HTERT RPE-1 (cell line): Measurements from ENCODE around the gene TAF9B.
"Not testable (repeated sequence)": the region's sequence is repeated elsewhere in the genome, so short reads cannot be mapped to it uniquely, and the experiment has no call there.

Experiments used
- in situ Hi-C: fragments of 300-500 bp; cut with MboI; formaldehyde crosslinking; loops from 4 replicates; pipeline ENCODE4 v1.14.3; 2020; ENCODE audit warnings: low sequenced_read_pairs

The TAF9B gene

DNA sequence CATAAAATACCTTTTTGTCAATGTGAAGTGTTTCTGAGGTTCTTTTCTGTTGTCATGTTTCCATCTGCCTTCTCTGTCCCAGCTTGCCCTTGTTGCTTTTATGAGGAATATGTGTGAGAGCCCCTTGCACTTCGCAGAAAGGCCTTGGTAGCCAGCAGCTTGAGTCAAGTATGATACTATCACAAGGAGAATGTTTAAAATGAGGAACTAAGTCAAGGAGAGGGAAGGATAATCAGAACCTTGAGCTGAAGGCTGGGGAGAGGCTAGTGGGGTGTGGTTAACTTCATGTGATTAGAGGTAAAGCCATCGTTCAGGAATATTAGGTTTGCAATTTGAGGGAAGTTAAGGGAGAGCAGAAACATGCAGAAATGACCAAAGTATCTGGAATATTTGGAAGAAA, 22.7 kb downstream of the TAF9B start:
- in situ Hi-C loops = no loop called here

- in situ Hi-C loops = no loop called here
Measured at GRCh38 chrX:78116365-78116764, 23.1 kb downstream of the TAF9B start.

GRCh38 chrX:78111140-78111931, 28.1 kb downstream of the TAF9B start:
- in situ Hi-C loops = no loop called here

- in situ Hi-C loops = no loop called here
Measured at GRCh38 chrX:78109458-78109857, 30.0 kb downstream of the TAF9B start.

DNA sequence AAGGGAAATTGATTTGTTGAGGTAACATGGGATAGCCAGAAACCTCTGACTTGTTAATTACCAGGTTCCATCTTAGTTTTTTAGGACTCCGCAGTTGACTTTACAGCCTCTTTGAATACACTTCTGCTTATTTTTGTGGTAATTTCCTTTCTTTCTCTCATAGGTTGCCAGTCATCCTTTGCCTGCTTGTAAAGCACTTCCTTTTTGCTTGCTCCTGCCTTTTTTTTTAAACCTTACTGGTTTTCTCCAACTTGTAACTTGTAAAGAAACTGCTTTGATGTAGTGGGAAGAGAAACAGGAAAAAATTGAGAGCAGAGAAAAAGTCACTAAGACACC, 32.8 kb downstream of the TAF9B start:
- in situ Hi-C loops = no loop called here

- in situ Hi-C loops = no loop called here
Measured at GRCh38 chrX:78105944-78106650, 33.4 kb downstream of the TAF9B start.

- in situ Hi-C loops = no loop called here
Measured at GRCh38 chrX:78104447-78105176, 34.8 kb downstream of the TAF9B start.

DNA sequence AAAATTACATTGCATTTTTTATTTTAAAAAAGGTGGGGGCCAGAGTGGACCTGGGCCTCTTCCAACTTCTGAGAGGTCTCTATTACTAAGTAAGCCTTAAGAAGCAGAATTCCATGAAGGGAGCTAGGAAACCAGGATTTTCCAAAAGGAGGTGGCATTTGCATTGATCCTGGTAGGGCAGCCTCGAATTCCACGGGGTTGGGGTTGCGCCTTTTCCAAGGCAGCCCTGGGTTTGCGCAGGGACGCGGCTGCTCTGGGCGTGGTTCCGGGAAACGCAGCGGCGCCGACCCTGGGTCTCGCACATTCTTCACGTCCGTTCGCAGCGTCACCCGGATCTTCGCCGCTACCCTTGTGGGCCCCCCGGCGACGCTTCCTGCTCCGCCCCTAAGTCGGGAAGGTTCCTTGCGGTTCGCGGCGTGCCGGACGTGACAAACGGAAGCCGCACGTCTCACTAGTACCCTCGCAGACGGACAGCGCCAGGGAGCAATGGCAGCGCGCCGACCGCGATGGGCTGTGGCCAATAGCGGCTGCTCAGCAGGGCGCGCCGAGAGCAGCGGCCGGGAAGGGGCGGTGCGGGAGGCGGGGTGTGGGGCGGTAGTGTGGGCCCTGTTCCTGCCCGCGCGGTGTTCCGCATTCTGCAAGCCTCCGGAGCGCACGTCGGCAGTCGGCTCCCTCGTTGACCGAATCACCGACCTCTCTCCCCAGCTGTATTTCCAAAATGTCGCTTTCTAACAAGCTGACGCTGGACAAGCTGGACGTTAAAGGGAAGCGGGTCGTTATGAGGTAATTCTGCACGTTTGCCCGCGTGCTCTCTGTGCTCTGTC, 35.6 kb downstream of the TAF9B start, which contains the start of gene PGK1:
PGK1 (plus strand) TSS at position 626 of the 824 bp plus-strand sequence; CDS start at position 719, 93 bp downstream.
- in situ Hi-C loops = no loop called here

DNA sequence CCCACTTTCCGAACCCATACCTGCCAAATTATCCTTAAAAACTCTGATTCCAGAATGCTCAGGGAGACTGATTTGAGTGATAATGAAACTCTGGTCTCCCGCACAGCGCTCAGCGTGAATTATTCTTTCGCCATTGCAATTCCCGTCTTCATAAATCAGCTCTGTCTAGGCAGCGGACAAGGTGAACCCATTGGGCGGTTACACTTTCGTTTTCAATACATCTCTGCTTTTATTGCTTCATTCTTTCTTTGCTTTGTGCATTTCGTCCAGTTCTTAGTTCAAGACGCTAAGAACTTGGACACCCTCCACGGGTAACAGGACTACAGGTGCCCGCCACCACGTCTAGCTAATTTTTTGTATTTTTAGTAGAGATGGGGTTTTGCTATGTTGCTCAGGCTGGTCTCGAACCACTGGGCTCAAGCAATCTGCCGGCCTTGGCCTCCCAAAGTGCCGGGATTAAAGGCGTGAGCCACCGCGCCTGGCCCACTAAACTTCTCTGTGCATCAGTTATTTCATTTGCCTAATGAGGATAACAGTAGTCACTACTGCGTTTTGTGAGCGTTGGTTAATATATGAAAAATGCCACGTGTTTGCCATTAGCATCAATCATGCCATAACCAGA, 36.3 kb downstream of the TAF9B start:
- in situ Hi-C loops = no loop called here

DNA sequence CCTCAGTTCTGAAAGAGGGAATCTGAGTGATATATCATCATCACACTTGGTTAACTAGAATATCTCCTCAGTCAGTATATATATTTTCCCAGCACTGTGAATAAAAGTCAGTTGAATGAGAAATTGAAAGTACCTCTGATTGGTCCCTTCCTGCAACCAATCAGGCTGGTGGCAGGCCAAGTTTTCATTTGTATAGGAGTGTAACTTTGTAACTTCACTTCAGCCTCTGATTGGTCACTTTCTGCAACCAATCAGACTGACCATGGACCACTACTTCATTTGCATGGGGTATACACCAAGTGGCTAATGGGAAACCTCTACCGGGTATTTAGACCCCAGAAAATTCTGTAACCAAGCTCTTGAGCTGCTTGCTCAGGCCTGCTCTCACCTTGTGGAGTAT, 37.4 kb downstream of the TAF9B start:
- in situ Hi-C loops = no loop called here

DNA sequence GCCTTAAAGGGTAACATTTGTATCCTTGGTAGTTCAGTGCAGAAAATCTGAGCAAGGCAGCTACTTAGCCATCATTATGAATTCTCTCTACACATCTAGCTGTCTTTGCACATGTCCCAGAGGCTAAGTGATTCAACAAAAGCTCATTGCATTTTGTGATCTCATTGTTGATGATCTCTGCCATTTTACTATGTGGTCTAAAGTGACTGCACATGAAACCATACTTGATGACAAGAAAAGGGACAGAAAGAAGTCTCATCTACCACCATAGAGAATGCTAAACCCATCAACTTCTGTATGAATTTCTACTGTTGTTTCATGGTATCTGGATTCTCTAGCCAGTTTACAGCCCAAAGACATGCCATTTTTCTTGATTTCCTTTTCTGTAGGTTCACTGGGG, 41.3 kb downstream of the TAF9B start:
- in situ Hi-C loops = no loop called here

DNA sequence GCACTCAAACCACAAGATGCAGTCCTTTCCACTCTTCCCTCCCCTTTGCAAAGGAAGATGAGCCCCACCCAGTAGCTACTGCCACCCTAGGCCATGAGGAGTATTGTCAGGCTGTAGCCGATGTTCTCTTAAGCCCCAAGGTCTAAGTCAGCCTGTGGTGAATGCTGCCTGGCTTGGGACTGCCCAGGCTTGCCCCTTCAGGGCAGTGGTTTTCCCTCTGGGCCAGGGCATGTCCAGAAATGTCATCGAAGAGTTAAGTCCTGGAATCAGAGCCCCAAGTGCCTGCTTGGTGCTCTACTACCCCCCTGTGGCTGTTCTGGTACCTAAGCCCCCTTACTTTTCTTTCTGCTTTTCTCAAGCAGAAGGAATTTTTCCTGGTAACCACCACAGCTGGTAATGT, 47.2 kb downstream of the TAF9B start:
- in situ Hi-C loops = no loop called here

GRCh38 chrX:78081413-78081812, 58.0 kb downstream of the TAF9B start:
- in situ Hi-C loops = not testable (repeated sequence)
